Psoas muscle (tissue), 8 donors: ENCODE measurements around the gene COLEC12. TPM values are rescaled to one million over a fixed set of nuclear protein-coding genes. Genes with fewer than 3 reads are reported as not detected.

ENCODE experiments used
- ATAC-seq, 4 donors: fragments of 200-7000 bp; cut with Tn5 transposase; one replicate each; pipeline ENCODE4 v1.9.1; 2020; ENCODE audit warnings: moderate library complexity in 3 of 4, mild to moderate bottlenecking in 2 of 4
- DNase-seq, 2 donors: peaks; one replicate each; pipeline ENCODE4 v3.0.0-alpha.2; 2020
- H3K27ac ChIP-seq: fragments of 200-600 bp; one replicate; pipeline ENCODE4 v1.8.0; 2022
- H3K27me3 ChIP-seq, 3 donors: fragments of 200-600 bp in 1 of 3; one replicate each; pipeline versions ENCODE4 v1.6.1 to v1.8.0; 2013 to 2022; ENCODE audit warnings: low read length in 2 of 3, mild to moderate bottlenecking in 2 of 3, moderate library complexity in 1 of 3; ENCODE audit not compliant: insufficient read depth in 3 of 3
- H3K36me3 ChIP-seq, 2 donors: fragments of 200-600 bp in 1 of 2; one replicate each; pipeline versions ENCODE4 v1.6.1 to v1.8.0; 2013 to 2022; ENCODE audit warnings: low read depth in 1 of 2, mild to moderate bottlenecking in 1 of 2, moderate library complexity in 1 of 2; ENCODE audit not compliant: insufficient read depth in 1 of 2
- H3K4me1 ChIP-seq: fragments of 200-600 bp; one replicate; pipeline ENCODE4 v1.8.0; 2022
- H3K4me3 ChIP-seq: fragments of 200-600 bp; one replicate; pipeline ENCODE4 v1.8.0; 2022; ENCODE audit warnings: mild to moderate bottlenecking
- H3K9me3 ChIP-seq: fragments of 200-600 bp; one replicate; pipeline ENCODE4 v1.8.0; 2022
- CTCF ChIP-seq: fragments of 200-600 bp; IDR thresholded peaks from one replicate; pipeline ENCODE4 v1.8.0; 2022; ENCODE audit warnings: antibody characterized with exemption
- WGBS, 3 donors: extraction: QIAGEN DNeasy Blood & Tissue Kit; methylation state at CpG; one replicate each; pipeline versions ENCODE4 v1.1.6 to v1.1.7; 2013; 5-methylcytosine and 5-hydroxymethylcytosine counted together
- intact Hi-C, 2 donors: fragments of 100-400 bp; cut with DNase I; formaldehyde crosslinking; loops; one replicate each; pipeline versions ENCODE4 v1.11.0 to v1.14.2; 2022
- polyA plus RNA-seq, 3 donors: library from polyadenylated mRNA; stranded (reverse); fragments of 200-250 nt; gene quantifications; one replicate each; pipeline ENCODE4 v1.2.3, GENCODE V29; 2013
- total RNA-seq, 4 donors: library from RNA; stranded (reverse); fragmentation: NEBNext Ultra II Directional in 2 of 4; extraction: Animal tissue kit (Norgen Biotek cat#: 25700) in 2 of 4; gene quantifications; one replicate each; pipeline versions ENCODE4 v1.2.1 to v1.2.4, GENCODE V29; 2021 to 2023
- donor health status: healthy with polysubstance abuse.
- donor health status: DM: no; HTN: no; CAD: no; lungs with moderate emphysema.
- donor health status: Bipolar disorder and iron deficiency.
- donor health status: healthy.
- donor health status: DM: yes; HTN: yes; CAD: no.
- donor health status: DM: no; HTN: no; CAD: no.
- donor health status: DM: no; HTN: no; CAD: no.
- donor health status: DM: yes; HTN: yes; CAD: no.

The COLEC12 gene
- total and polyA plus RNA-seq, 7 donors = 0.80 to 6.4 (median 3.4) TPM

- no peak for DNase-seq
- intact Hi-C loops = no loop called here
- H3K27ac ChIP-seq = no peak overlapping the region
- no peaks in the 10 kb centered on the region for H3K9me3 ChIP-seq
- 51 to 74% (median 63%) methylated on average over 1 of the region's 1 CpG for WGBS, 3 donors
- no peak for TF ChIP-seq CTCF
- H3K36me3 ChIP-seq = no peaks in the 10 kb centered on the region
- H3K4me3 ChIP-seq = no peak overlapping the region
- no peaks in the 10 kb centered on the region for H3K4me1 ChIP-seq
- ATAC-seq = no peak
- no peaks in the 10 kb centered on the region for H3K27me3 ChIP-seq
Measured at GRCh38 chr18:396251-396555, 104.3 kb downstream of the COLEC12 start.

GRCh38 chr18:395456-396250 is 104.8 kb downstream of the COLEC12 start:
- no peaks in the 10 kb centered on the region for H3K27me3 ChIP-seq
- H3K36me3 ChIP-seq = no peaks in the 10 kb centered on the region
- ATAC-seq (no peak), DNase-seq (no peak)
- no peak for TF ChIP-seq CTCF
- no peak overlapping the region for H3K27ac ChIP-seq
- no peak overlapping the region for H3K4me3 ChIP-seq
- H3K4me1 ChIP-seq = no peaks in the 10 kb centered on the region
- no peaks in the 10 kb centered on the region for H3K9me3 ChIP-seq
- intact Hi-C loops = no loop called here
- 48 to 53% (median 48%) methylated on average over 13 of the region's 13 CpGs for WGBS, 3 donors

- no peak for ATAC-seq
Measured at GRCh38 chr18:394987-395362, 105.5 kb downstream of the COLEC12 start.

GRCh38 chr18:394262-394986 is 106.1 kb downstream of the COLEC12 start:
- Histone ChIP-seq H3K27me3 (no peaks in the 10 kb centered on the region), H3K4me1 (no peaks in the 10 kb centered on the region), H3K36me3 (no peaks in the 10 kb centered on the region), H3K4me3 (no peak overlapping the region), H3K9me3 (no peaks in the 10 kb centered on the region), H3K27ac (no peak overlapping the region)
- intact Hi-C loops = no loop called here
- no peak for ATAC-seq
- 33 to 45% (median 35%) methylated on average over 6 of the region's 6 CpGs for WGBS, 3 donors
- no peak for TF ChIP-seq CTCF
- DNase-seq = no peak

More at GRCh38 chr18:394987-395362, 105.5 kb downstream of the COLEC12 start:
- no peaks in the 10 kb centered on the region for H3K27me3 ChIP-seq
- no peak for TF ChIP-seq CTCF
- intact Hi-C loops = no loop called here
- no peak overlapping the region for H3K27ac ChIP-seq
- DNase-seq = no peak
- 24 to 38% (median 26%) methylated on average over 1 of the region's 1 CpG for WGBS, 3 donors
- H3K4me3 ChIP-seq = no peak overlapping the region
- no peaks in the 10 kb centered on the region for H3K36me3 ChIP-seq
- no peaks in the 10 kb centered on the region for H3K9me3 ChIP-seq
- H3K4me1 ChIP-seq = no peaks in the 10 kb centered on the region
